GM12873 (cell line): Measurements from ENCODE around the gene HSPBP1.

Source experiments
- CTCF ChIP-seq: IDR thresholded peaks from 2 replicates; pipeline ENCODE4 v1.5.1; 2012; ENCODE audit warnings: low read depth, mild to moderate bottlenecking, moderate library complexity, low read length, control low read depth; ENCODE audit not compliant: insufficient read depth; ENCODE audit errors: missing control alignments

The HSPBP1 gene

GRCh38 chr19:55319785-55320184, 39.9 kb upstream of the HSPBP1 start:
- TF ChIP-seq CTCF = no peak

GRCh38 chr19:55316646-55317045, 36.7 kb upstream of the HSPBP1 start:
- no peak for TF ChIP-seq CTCF

- TF ChIP-seq CTCF = no peak
These were observed 36.1 kb upstream of the HSPBP1 start for GRCh38 chr19:55315956-55316525.

DNA sequence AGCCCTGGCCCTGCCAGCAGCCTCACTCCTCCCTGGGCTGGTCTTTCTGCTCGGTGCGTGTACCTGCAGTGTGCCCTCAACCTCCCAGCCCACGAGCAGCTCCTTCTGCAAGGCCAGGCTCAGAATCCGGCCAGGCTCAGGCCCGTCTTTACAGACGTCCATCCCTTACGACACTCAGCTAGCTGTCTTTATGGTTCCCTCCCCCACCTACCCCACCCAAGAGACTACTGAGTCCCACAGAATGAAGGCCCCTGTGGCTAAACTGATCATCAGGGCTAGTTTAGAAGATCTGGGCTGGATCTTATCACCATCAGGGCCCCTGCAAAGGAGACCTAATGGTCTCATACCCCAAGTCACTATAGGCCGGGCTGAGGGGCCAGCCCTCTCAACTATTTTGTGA, 34.5 kb upstream of the HSPBP1 start:
- TF ChIP-seq CTCF = no peak

DNA sequence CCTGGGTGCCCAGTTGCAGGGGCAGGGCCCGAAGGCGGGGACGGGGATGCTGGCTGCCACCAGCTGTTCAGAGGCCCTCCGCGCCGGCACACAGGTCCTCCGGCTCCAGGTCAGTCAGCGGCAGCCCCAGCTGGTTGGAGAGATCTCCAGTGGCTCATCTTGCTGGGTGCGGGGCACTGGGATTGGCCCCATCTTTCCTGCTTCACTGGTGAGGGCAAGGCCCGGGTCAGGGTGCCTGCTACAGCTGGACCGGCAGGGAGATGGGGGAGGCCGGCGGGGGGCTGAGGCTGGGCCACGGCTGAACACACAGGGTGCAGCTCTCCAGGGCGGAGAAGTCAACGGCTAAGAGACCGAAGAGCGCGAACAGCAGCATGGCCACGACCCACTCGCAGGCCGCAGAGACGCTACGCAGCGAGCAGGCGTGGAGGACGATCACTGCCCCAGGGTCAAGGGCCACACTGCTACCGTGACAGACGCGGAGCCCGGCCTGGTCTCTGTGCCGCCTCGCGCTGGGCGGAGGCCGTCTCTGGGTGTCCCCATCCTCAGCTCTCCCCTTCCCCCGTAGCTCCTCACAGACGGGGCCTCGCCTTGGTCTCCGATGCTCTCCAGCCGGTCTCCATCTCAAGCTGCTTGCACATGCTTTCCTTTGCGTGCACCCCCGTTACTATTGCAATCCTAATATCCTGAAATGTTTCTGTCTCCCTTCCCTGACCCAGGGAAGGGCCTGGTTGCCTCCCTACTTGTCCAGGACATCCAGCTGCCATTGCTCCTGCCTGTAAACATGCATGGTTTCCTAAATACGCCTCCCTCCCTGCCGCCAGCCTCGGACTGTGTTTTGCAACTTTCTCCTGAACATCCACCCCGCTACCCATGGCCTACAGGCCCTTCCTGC, 33.0 kb upstream of the HSPBP1 start:
- no peak for TF ChIP-seq CTCF

DNA sequence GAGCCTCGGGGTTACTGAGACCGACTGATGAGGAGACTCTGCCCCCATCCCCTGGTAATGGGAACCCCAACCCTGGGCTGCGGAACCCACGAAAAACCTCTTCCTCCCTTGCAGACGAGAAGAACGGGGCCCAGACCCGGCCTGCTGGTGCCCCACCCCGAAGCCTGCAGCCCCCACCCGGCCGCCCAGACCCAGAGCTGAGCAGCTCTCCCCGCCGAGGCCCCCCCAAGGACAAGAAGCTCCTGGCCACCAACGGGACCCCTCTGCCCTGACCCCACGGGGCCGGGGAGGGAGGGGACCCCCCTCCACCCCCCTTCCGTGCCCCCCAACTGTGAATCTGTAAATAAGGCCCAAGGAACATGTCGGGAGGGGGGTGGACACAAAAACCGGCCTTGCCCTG, 31.9 kb upstream of the HSPBP1 start:
- TF ChIP-seq CTCF = no peak

DNA sequence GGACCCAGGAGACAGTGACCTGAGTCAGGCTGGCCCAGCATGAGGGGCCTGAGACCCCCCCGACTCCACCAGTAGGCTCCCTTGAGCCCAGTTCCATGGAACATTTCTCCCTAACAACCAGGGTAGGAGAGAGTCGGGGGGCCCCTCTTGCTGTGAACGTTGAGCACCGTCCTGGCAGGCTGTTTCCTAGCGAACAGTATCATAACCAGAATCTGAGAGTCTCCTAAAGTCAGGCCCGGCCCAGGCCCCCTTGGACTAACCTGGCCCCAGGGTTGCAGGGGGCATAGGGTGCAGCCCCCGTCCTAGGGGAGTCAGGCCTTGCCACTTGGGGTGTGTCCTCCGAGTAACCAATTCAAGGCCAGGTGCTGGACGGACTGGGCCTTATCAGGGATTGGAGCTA, 31.5 kb upstream of the HSPBP1 start:
- no peak for TF ChIP-seq CTCF
